GM19240 (cell line): ENCODE results near the gene RHOA.
"Not testable (repeated sequence)": the region's sequence is repeated elsewhere in the genome, so short reads cannot be mapped to it uniquely, and the experiment has no call there.

ENCODE experiments used
- DNase-seq: peaks from one replicate; pipeline ENCODE4 v3.0.0; 2011; ENCODE audit warnings: low spot score; ENCODE audit not compliant: insufficient read length

The RHOA gene

GRCh38 chr3:49329186-49329585 lies 82.6 kb downstream of the RHOA start:
- no peak for DNase-seq

GRCh38 chr3:49328350-49328749 lies 83.4 kb downstream of the RHOA start:
- DNase-seq, result not testable (repeated sequence)

- no peak for DNase-seq
These were observed 84.3 kb downstream of the RHOA start for GRCh38 chr3:49327485-49327884.

- DNase-seq, result no peak
These were observed 87.0 kb downstream of the RHOA start for GRCh38 chr3:49324768-49325167.

- no peak for DNase-seq
These were observed 94.9 kb downstream of the RHOA start for GRCh38 chr3:49316696-49317457.

- no peak for DNase-seq
These were observed 97.7 kb downstream of the RHOA start for GRCh38 chr3:49313896-49314688.

GRCh38 chr3:49311283-49311682 lies 100.5 kb downstream of the RHOA start:
- no peak for DNase-seq

- no peak for DNase-seq
These were observed 101.1 kb downstream of the RHOA start for GRCh38 chr3:49310677-49311076.
